NOMO-1 treated with dmso at 0.1 percent for 144 hours (cell line): Measurements from ENCODE around the gene PPP2R2D.
A peak's percentile ranks its signal among the peaks of the same experiment; 100 is the strongest.
"Not testable (repeated sequence)": the region's sequence is repeated elsewhere in the genome, so short reads cannot be mapped to it uniquely, and the experiment has no call there.

ENCODE experiments used
- DNase-seq: peaks from one replicate; lab custom pipeline; 2025; ENCODE audit not compliant: unreplicated experiment; lab: John Stamatoyannopoulos, UW

PPP2R2D gene

DNA sequence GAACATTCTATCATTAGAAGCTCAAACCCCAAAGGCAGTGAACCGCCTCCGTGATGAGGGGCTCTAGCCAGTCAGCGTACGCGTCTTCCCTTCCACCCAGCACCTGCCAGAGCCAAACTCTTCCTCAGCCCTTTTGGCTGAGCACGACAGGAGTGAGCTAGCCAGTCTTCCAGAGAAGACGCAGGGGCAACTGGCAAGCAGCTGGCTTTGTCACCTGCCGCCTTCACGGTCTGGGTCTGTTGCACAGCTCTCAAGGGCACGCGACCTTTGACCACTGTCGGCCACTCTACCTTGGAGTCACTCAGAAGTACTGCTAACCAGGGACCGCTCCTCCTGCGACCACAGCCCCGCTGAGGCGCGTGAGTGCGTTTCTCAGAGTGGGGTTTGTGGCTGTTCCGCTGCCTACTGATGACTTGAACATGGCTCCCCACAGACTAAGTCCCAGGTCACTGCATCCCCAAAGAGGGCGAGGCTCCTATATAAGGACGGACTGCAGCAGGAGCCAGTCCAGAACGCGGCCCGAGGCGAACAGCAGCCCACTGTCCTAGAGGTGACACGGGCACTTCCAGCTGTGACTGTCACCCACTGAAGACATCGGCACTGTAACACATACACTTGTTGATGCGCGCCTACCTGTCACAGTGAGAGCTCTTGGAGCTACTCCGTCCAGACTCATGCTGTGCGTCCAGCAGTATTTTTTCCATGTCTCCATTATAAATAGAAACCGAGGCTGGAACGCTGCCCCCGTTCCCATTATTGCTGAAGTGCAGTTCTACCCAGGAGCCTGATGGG, 72.5 kb downstream of the PPP2R2D start:
- DNase-seq = no peak

DNA sequence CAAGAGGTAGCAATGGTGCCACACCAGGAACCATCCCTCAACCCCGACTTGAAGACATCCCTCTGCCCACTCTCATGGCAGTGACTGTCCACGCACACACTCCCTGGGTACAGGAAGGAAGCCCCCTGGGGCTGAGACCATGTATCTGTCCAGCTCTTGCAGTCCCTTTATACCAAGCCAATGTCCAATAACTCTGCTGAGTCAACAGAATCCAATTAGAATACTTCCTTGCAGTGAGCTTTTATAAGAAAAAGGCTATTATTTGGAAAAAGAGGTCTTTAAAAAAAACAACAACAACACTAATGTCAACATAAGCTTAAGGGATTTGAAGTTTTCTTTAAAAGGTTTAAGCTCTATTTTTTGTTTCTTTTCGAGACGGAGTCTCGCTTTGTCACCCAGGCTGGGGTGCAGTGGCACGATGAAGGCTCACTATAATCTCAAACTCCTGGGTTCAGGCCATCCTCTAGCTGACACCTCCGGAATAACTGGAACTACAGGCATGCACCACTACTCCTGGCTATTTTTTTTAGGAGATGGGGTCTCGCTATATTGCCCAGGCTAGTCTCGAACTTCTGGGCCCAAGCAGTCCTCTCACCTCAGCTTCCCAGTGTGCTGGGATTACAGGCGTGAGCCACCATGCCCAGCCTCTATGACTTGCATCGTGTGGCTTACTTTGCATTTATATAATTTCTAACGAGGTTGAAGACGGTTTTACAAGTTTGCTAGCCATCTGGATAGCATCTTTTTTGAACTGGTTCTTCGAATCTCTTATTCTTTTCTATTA, 73.4 kb downstream of the PPP2R2D start:
- DNase-seq = no peak

DNA sequence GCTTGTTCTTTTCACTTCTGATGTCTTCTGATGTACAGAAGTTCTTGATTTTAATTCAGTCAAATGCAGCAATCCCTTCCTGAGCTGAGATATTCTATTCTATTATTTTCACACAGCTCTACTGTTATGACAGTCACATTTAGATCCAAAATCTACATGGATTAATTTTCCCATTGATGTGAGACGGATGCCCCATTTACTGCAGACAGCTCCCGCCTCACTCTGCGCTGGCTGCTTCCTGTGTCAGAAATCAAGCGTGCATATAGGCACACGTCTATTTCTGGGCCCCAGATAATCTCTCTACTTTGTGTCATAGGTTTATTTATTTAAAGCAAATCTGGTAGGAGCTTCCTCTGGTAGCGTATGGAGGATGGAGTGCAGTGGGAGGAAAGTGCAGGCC, 74.2 kb downstream of the PPP2R2D start:
- no peak for DNase-seq

DNA sequence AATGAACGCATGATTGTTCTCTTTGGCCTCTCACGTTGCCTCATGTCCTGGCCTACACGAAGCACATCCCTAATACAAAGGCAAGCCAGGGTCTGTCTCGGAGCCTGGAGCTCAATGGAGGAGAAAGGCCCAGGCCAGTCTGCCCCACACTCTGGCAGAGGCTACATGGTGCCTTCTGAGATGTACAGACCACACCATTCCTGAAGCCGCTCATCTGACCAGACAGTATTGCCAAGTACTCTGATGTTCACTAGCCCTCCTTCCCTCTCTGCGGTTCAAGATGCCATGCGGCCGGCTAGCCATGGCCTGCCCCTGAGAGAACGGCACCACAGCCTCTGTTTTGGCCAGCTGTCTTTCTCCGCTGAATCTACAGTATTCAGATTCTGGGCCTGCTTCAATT, 75.0 kb downstream of the PPP2R2D start:
- no peak for DNase-seq

DNA sequence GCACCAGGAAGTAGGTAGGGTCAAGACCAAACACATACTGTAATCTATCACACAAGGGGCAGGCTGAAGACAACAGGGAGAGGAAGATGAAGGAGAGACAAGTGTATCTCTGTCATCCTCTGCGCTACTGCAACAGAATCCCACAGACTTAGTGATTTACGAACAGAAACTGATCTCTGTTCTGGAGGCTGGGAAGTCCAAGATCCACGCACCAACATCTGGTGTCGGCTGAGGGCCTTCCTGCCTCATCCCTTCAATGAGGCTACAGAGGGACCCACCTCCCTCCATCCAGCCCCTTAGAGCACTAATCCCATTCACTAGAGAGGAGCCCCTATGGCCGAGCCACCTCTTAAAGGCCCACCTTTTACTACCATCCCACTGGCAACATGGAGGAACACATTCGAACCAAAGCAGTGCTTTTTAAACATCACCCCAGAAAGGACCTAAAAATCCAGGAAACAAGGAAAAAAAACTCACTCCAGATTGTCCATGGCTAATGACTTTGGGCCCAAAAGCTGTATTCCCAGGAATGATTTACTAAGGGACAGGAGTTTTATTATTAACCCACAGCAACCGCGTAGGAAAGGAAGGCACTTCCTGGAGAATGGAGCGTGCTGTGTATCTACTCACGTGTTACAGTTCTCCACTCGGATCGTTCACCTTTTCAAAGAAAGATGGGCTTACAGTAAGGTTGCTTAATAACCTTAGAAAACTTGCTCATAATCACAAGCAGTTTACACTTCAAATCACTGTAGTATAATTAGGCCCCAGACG, 76.7 kb downstream of the PPP2R2D start:
- no peak for DNase-seq

DNA sequence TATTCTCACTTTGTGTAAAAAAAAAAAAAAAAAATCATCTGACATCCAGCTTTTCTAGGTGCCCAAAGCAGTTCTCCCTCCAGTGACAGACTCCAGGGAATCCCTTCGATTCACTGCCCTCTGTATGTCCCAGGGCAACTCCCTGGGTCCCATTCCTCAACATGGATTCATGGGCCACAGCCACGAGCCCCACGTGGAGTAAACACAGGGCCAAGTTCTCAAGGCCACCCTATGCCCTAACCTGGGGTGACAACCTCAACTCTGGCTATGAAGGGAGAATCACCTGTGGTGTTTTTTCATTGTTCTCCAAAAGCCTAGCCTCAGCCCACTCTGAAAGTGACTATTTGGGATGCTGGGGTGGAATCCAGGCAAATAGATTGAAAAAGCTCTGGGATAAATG, 77.6 kb downstream of the PPP2R2D start:
- no peak for DNase-seq

DNA sequence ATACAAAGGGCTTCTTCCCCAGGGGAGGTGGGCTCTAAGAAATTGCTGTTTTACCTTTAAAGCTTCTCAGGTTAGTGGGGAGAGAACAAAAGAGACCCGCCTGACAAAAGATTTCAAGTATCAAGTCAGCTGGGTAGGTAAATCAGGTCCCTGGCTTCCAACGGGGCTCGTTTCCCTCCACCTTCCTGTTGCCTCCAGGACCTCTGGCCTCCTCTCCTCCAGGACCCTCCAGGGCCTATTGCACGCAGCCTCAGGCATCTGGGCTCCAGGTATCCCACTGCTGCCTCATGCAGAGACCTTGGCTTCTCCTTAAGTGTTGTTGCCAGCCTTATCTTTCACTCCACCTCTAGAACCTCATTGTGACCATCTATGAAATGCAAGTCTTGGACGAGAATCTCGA, 78.0 kb downstream of the PPP2R2D start:
- no peak for DNase-seq

DNA sequence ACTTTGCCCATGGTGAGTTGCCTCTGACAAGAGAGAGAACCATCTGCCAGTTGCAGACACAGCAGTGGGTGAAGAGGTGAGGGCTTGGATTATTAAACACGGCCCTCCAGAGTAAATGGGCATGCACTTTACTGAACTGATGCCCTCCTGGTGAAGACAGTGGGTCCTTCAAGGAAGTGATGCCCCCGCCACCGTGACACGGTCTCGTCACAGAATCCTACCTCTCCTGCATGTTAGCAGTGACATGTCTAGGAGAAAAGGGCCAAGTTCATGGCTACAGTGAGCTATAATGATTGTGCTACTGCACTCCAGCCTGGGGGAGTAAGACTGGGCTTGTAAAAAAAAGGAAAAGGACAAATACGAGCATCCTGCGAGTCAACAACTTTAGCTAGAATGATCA, 78.5 kb downstream of the PPP2R2D start:
- no peak for DNase-seq

DNA sequence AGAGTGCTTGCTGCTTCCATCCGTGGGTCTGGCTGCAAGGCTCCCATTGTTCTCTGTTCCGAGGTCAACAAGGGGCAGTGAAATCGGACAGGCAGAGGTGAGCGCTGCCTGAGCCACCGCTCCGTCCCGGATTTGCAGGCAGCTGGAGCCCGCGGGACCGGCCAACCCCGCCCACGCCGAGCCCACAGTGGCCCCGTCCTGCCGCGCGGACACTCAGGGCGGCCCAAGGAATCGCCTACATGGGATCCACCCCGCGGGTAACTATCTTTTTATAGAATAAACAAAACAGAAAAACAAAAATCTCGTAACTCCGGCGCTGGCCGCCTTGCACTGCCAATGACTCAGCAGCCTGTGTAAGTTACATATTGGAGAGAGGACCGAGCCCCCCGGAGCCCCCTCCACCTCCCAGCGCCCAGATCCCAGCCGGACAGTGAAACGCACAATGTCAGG, 79.0 kb downstream of the PPP2R2D start:
- DNase-seq = no peak

DNA sequence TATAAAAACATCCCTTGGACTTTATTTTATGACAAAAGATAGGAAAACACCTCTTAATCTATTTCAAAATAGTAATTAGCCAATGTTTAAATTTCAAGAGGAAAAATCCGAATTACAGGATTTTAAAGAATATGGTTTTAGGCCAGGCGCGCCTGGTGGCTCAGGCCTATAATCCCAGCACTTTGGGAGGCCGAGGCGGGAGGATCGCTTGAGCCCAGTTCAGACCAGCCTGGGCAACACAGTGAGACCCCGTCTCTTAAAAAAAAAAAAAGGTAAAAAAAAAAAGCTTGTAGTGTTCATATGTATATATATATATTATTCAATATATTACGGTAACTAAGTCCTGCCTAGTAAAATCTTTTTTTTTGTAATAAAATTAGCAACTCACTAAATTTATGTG, 79.5 kb downstream of the PPP2R2D start:
- DNase-seq = no peak

DNA sequence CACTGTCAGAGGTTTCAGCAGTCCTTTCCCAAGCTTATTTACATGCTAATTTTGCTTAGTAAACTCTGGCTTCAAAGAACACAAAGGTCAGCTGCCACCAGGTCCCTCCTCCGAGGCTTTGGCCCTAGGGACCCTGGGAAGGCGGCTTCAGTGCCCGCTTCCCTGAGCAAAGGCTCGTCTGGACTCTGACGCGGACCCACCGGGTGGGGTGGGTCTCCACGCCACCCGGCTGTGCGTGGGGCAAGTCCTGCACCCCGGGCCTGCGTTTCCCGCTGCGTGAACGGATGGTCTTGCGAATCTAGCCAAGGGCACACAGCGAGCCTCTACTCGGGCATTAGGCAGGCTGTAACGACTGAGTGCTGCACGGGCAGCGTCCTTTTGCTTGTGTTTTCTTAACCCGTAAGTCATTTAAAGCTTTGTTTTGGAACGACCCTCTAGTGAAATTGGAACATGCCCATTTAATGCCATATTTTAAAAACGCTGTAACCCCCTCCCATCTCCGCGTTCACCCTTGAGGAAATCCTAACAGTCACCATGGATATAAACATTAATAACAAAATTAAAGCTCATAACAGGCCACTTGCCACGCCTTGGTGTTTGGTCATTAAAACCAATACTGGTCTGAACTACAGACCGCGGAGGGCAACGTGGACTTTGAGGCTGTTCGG, 80.1 kb downstream of the PPP2R2D start:
- no peak for DNase-seq

DNA sequence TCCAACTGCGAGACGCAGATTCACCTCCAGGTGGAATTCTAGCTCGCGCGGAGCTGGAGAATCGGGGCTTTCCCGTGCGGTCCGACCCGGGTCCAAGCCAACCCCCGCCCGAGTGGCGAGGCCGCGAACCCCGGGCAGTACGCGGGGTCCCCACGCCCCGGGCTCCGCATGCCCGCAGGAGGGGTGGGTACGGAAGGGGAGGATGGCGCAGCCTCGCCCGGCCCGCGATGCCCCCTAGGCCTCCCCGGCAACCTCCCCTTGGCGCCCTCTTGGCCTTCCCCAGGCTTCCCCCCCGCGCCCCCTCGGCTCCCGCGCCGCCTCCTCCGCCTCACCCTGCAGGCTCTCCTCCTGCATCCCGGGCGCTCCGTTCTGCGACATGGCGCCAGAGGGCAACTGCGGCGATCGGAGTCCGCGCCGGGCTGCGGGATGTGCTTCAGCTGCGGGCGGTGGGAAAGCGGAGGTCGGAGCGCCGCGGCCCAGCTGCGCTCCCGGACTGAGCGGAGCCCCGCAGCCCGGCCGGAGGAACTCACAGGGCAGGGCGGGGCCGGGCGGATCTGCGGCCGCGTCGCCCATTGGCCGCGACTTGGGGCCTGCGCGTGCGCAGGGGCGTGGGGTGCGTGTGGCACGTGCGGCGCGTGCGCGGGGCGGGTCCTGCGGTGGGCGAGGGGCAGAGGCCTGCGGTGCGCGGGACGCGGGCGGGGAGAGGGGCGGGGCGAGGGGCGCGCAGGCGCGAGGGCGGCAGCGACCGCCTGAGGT, 80.8 kb downstream of the PPP2R2D start, which contains the start of gene BNIP3:
Gene BNIP3 (minus strand): TSS at position 495 of the 756 bp plus-strand sequence. CDS start 117 bp downstream, at position 378.
- DNase-seq = peak; percentile 62

DNA sequence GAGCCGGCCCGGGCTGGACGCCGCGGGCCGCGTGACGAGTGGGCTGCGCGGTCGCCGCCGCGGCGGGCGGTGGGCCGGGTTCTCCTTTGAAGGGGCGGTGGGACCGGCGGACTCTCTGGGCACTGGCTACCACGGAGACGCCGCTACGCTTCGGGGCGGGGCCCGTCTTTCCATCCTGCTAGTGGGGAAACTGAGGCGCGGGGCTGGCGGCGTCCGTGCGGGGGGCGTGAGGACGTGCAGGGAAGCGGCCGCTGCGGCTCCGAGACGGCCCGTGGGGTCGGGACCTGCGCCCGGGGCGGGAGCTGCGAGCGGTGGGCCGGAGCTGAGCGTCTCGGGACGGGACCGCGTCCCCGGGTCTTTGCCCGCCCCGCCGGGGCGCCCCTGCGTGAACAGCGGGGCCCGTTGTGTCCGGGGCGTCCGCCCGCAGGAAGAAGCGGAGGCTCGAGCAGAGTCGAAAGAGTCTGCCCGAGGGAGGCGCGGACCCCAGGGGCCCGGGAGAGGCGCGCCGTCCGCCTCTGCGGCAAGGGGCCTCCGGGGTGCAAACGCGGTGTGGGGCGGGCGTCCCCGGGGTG, 81.5 kb downstream of the PPP2R2D start:
- no peak for DNase-seq

DNA sequence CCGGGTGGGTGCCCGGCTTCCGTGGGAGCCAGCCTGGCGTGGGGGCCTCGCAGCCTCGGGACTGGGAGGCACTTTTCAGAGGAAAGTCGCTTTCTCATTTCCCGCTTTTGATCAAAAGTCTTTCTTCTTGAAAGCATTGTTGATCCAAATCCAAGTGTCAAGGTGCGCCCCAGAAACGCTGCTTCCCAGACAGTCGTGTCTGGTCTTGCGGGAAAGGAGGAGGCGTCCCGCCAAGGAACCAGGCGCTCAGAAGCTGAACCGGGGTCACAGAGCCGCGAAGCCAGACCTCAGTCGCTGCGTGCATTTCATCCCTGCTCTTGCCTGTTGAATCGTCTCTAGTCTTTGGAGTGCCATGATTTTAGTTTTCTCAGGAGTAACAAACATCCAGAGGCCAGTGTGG, 82.0 kb downstream of the PPP2R2D start:
- DNase-seq = no peak

DNA sequence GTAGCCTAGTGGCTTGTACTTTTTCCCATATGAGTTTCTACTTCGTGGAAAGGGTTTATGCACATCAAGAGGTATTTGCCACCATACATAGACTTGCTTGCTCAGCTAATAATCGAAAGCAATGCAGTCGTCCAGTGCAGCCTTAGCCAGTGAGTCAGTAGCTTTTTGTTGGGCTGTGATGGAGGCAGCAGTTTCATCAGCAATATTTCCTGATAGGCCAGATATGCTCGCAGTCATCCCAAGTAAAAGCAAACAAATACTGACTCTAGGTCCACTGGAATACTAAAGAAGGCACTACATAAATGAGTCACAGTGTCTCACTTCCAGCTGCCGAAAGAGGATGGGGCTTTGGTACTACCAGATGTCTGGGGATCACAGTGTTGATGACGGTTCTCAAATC, 83.0 kb downstream of the PPP2R2D start:
- DNase-seq = no peak

DNA sequence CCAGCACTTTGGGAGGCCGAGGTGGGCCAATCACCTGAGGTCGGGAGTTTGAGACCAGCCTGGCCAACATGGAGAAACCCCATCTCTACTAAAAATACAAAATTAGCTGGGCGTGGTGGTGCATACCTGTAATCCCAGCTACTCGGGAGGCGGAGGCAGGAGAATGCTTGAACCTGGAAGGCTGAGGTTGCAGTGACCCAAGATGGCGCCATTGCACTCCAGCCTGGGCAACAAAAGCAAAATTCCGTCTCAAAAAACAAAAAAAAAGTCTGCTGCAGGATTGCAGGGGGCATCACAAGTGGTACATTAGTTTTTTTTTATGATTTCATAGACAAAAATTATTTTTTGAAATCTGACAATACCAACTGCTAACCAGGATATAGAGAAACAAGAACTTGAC, 86.0 kb downstream of the PPP2R2D start:
- not testable (repeated sequence) for DNase-seq

DNA sequence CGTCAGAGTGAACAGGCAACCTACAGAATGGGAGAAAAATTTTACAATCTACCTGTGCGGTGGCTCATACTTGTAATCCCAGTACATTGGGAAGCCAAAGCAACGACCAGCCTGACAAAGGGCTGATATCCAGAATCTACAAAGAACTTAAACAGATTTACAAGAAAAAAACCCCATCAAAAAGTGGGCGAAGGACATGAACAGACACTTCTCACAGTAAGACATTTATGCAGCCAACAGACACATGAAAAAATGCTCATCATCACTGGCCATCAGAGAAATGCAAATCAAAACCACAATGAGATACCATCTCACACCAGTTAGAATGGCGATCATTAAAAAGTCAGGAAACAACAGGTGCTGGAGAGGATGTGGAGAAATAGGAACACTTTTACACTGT, 86.5 kb downstream of the PPP2R2D start:
- not testable (repeated sequence) for DNase-seq

DNA sequence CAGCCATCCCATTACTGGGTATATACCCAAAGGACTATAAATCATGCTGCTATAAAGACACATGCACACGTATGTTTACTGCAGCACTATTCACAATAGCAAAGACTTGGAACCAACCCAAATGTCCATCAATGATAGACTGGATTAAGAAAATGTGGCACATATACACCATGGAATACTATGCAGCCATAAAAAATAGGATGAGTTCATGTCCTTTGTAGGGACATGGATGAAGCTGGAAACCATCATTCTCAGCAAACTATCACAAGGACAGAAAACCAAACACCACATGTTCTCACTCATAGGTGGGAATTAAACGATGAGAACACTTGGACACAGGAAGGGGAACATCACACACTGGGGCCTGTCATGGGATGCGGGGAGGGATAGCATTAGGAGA, 87.0 kb downstream of the PPP2R2D start:
- not testable (repeated sequence) for DNase-seq

DNA sequence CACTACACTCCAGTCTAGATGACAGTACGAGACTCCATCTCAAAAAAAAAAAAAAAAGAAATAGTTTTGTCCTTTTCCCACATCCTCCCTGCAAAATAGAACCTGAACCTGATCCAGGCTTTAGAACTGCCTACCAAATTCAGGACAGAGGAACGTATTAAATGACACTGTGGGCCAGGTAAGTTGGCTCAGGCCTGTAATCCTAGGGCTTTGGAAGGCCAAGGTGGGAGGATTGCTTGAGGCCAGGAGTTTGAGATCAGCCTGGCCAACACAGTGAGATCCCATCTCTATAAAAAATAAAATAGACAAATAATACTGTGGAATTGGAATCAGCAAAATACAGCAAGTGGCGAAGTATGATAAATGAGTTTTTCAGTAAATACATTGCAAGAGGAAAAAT, 90.9 kb downstream of the PPP2R2D start:
- no peak for DNase-seq

DNA sequence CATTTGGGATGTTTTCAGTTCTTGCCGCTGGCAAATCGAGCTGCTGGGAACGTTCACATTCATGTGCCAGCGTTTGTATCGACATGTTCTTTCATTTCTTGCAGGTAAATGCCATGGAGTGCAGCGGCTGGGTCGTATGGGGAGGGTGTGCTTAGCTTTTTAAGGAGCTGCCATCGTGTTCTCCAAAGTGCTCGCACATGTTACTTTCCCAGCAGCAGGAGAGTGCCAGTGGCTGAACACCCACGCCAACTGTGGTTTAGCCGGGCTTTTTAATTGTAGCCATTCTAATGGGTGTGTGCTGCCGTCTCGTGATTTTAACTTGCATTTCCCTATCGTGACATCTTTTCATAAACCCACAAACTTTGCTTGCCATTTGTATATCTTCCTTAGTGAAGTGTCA, 92.5 kb downstream of the PPP2R2D start:
- DNase-seq = no peak
